Raji (cell line): Measurements from ENCODE around the gene PELI3.

Experiments
- POLR2A ChIP-seq: IDR thresholded peaks from 2 replicates; pipeline ENCODE4 v1.6.1; 2011; ENCODE audit warnings: low read depth, low read length, control low read depth; ENCODE audit not compliant: insufficient read depth

Gene PELI3

GRCh38 chr11:66467756-66468155 lies 1.1 kb downstream of the PELI3 start:
- TF ChIP-seq POLR2A, result no peak

GRCh38 chr11:66468691-66469090 lies 2.0 kb downstream of the PELI3 start:
- no peak for TF ChIP-seq POLR2A

DNA sequence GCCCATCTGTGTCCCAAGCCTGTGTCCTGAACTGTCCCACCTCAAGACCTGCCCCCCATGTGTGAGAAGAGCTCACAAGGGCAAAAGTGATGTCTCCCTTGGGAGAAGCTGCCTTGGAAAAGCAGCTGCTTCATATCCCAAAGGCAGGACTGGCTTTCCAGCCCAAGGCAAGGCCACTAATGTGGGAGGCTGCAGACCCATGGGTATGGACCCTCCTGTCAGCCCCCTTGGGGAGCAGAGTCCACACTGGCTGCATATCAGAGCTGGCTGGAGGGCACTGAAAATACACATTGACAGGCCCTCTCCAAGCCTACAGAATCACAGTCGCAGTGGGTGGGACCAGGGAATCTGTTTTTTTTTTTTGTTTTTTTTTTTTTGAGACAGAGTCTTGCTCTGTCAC lies 2.7 kb downstream of the PELI3 start:
- TF ChIP-seq POLR2A, result no peak

DNA sequence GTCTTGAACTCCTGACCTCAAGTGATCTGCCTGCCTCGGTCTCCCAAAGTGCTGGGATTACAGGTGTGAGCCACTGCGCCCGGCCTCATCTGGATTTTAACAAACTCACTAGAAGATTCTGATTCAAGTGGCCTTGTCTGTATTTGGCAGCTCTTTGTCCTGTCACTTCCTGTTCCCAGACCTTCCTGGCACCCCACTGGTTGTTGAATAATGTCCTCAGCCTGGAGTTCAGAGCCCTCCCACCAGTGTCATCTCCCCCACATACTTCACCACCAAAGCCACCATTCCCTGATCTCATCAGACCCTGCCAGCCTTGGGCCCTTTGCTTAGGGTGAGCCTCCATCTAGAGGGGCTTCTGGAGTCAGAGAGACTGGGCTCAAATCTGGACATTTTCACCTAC lies 3.3 kb downstream of the PELI3 start:
- no peak for TF ChIP-seq POLR2A

DNA sequence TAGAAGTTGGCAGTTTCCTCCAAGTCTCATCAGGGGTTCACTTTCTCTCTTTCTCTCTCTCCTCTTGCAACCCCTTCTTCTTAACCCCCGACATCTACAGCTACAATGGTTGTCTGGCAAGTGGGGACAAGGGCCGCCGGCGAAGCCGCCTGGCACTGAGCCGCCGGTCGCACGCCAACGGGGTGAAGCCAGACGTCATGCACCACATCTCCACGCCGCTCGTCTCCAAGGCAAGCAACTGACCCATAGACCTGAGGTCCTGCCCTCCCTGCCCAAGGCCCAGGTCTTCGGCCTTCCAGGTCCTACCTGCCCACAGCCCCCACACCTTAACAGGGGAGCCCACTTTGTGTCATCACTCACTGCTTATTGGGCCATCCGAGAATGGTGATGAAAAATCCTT lies 4.4 kb downstream of the PELI3 start:
- no peak for TF ChIP-seq POLR2A

GRCh38 chr11:66472054-66472453 lies 5.3 kb downstream of the PELI3 start:
- TF ChIP-seq POLR2A, result 0 out of 2 replicates have a peak, but pooled peaks have one; percentile 20

- 0 out of 2 replicates have a peak, but pooled peaks have one; percentile 21 for TF ChIP-seq POLR2A
Measured at GRCh38 chr11:66473167-66473566, 6.5 kb downstream of the PELI3 start.

DNA sequence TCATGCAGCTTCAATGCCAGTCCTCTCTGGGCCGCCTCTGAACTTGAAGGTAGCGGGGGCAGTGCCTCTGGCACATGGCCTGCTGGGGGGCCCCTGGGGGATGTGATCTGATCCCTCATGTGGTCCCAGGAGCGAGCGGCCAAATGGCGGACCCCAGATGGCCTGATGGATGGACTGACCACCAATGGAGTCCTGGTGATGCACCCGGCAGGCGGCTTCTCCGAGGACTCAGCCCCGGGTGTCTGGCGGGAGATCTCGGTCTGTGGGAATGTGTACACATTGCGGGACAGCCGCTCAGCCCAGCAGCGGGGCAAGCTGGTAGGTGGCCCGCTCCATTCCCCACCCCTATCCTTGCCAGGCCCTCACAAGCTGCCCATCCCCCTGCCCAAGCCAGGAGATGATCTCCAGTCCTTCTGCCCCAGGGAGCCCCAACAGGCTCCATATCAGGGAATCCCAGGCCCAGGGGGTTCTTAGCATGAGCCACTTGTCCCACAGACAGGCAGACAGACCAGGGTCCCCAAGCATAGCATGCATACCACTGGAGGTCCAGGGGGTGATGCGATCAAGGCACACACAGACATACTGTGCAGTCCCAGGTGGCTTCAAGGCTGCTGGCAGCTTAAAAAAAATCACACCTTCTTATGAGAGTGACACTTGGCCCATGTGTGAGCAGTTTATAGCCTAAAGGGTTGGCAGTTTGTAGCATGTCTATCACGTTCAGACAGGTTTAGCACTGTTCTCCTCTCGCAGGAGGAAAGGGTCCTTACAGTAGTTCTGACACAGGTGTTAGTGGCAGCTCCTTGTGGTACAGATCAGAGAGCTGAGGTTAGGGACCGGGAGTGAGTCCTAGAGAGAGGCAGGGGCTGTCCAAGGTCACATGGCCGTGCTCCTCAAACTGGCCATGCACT lies 7.2 kb downstream of the PELI3 start:
- 0 out of 2 replicates have a peak, but pooled peaks have one; percentile 18 for TF ChIP-seq POLR2A

DNA sequence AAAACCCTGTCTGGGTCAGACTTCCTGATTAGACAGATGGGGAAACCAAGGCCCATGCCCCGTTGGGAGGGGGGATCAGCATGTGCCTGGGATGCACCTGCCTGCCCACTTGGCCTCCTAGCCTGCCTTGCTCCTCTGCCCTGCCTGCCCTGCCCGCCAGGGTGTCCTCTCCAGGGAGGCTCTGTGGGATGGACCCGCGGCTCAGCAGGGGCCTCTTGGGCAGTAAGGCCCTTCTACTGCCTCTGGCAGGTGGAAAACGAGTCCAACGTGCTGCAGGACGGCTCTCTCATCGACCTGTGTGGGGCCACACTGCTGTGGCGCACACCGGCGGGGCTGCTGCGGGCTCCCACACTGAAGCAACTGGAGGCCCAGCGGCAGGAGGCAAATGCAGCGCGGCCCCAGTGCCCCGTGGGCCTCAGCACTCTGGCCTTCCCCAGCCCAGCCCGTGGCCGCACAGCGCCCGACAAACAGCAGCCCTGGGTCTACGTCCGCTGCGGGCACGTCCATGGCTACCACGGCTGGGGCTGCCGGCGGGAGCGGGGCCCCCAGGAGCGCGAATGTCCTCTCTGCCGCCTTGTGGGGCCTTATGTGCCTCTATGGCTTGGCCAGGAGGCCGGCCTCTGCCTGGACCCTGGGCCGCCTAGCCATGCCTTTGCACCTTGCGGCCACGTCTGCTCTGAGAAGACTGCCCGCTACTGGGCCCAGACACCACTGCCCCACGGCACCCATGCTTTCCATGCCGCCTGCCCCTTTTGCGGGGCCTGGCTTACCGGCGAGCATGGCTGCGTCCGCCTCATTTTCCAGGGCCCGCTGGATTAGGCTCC lies 8.9 kb downstream of the PELI3 start:
- peak; percentile 12; the same call in 1 of the 2 replicates for TF ChIP-seq POLR2A

GRCh38 chr11:66476173-66476840 lies 9.6 kb downstream of the PELI3 start:
- TF ChIP-seq POLR2A, result no peak; the same call in 1 of the 2 replicates

DNA sequence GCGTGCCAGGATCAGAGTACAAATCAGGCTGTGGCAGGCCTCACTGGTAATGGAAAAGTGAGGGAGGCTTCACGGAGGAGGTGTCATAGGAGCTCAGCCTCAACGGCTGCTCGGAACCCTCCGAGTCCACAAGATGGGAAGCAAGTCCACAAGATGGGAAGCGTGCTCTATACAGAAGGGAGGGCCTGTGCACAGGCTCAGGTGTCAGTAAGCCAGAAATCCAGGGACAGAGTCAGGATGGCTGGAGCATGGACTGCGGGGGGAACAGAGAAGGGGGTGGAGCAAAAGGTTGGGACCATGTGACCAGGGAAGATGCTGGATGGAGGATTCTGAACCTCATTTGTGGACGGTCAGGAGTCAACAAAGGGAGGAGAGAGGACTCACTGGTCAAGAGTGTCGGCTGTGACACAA lies 10.1 kb downstream of the PELI3 start:
- no peak; the same call in 1 of the 2 replicates for TF ChIP-seq POLR2A

DNA sequence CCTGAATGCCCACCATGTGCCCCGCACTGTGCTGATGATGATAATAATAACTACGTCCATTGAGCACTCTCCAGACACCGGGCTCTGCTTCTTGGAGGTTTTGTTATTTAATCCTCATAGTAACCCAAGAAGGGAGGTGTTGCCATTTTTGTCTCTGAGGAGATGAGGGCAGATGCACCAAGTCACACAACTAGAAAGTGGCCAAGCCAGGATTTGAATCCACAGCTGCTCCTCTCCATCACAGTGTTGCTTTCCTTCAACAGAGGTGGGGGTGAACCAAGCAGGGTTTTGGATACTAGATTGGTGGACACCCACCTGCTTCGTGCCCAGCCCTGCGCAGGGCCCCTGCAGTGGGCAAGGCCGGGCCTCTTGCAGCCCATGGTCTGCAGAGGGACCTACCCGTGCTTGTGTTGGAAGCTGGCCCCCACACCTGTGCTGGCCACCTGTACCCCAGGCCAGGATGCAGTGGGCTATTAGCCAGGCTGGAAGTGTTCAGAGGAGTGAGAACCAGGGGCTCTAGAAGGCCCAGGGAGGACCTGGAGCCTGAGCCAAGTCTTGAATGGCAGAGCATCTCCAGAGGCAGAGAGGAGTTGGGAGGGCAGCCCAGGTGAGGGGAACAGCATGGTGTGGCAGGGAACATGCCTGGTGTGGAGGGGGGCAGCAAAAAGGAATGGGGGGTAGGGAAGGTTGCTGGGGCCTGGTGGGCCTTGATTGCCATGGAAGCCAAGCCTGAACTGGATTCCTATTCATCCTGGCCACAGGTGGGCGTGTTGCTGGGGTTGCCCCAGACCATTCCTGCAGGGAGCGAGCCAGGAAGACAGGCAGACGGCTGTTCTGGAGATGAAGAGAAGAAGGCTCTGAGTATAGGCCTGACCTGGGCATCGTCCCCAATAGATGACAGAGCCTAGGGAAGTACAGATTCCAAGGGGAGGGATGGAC lies 10.8 kb downstream of the PELI3 start:
- no peak for TF ChIP-seq POLR2A

GRCh38 chr11:66478729-66479393 lies 12.2 kb downstream of the PELI3 start:
- no peak for TF ChIP-seq POLR2A
